Aorta (tissue), 5 donors: ENCODE results near the gene PLEKHN1. TPM values are rescaled to one million over a fixed set of nuclear protein-coding genes. Genes with fewer than 3 reads are reported as not detected.

Source experiments
- ATAC-seq: fragments of 200-7000 bp; cut with Tn5 transposase; one replicate; pipeline ENCODE4 v1.9.1; 2022; ENCODE audit warnings: moderate library complexity; ENCODE audit not compliant: low FRiP score
- DNase-seq, 2 donors: peaks; one replicate each; pipeline ENCODE4 v3.0.0-alpha.2; 2020
- H3K27ac ChIP-seq, 2 donors: one replicate each; pipeline ENCODE4 v1.5.1; 2013; ENCODE audit warnings: low read length in 2 of 2, mild to moderate bottlenecking in 2 of 2, moderate library complexity in 2 of 2, control low read depth in 1 of 2, inconsistent platforms in 1 of 2, low read depth in 1 of 2
- H3K27me3 ChIP-seq, 2 donors: one replicate each; pipeline ENCODE4 v1.6.1; 2013; ENCODE audit warnings: control low read depth in 1 of 2, low read length in 1 of 2, mild to moderate bottlenecking in 1 of 2, moderate library complexity in 1 of 2; ENCODE audit not compliant: insufficient read depth in 2 of 2, control insufficient read depth in 1 of 2
- H3K36me3 ChIP-seq, 2 donors: one replicate each; pipeline ENCODE4 v1.6.1; 2013; ENCODE audit warnings: control low read depth in 1 of 2, low read length in 1 of 2, mild to moderate bottlenecking in 1 of 2; ENCODE audit not compliant: insufficient read depth in 2 of 2, control insufficient read depth in 1 of 2
- H3K4me1 ChIP-seq, 2 donors: one replicate each; pipeline ENCODE4 v1.6.1; 2013; ENCODE audit warnings: low read length in 2 of 2, control low read depth in 1 of 2, mild to moderate bottlenecking in 1 of 2, moderate library complexity in 1 of 2; ENCODE audit not compliant: insufficient read depth in 2 of 2, control insufficient read depth in 1 of 2
- H3K4me3 ChIP-seq, 2 donors: one replicate each; pipeline ENCODE4 v1.5.1; 2013; ENCODE audit warnings: low read length in 2 of 2, control low read depth in 1 of 2, mild to moderate bottlenecking in 1 of 2
- H3K9me3 ChIP-seq: one replicate; pipeline ENCODE4 v1.6.1; 2013; ENCODE audit warnings: mild to moderate bottlenecking, low read length; ENCODE audit not compliant: control insufficient read depth
- WGBS, 2 donors: extraction: QIAGEN DNeasy Blood & Tissue Kit; methylation state at CpG; one replicate each; pipeline ENCODE4 v1.1.7; 2013; 5-methylcytosine and 5-hydroxymethylcytosine counted together
- intact Hi-C, 2 donors: fragments of 100-400 bp; cut with DNase I; formaldehyde crosslinking; loops; one replicate each; pipeline versions ENCODE4 v1.14.2 to v1.15.0; 2022
- polyA plus RNA-seq, 2 donors: library from polyadenylated mRNA; stranded (reverse); fragments of 200-250 nt; gene quantifications; one replicate each; pipeline ENCODE4 v1.2.3, GENCODE V29; 2013
- total RNA-seq, 2 donors: library from RNA; stranded (reverse); fragmentation: NEBNext Ultra II Directional; extraction: Animal tissue kit (Norgen Biotek cat#: 25700); gene quantifications; one replicate each; pipeline ENCODE4 v1.2.1, GENCODE V29; 2021
- donor health status: healthy with polysubstance abuse.
- donor health status: Bipolar disorder and iron deficiency.
- donor health status: DM: no; HTN: no; CAD: no.
- donor health status: DM: no; HTN: no; CAD: no.
- donor health status: DM: yes; HTN: yes; CAD: no.

Gene PLEKHN1
- total and polyA plus RNA-seq, 4 donors = 0.13 to 1.2 (median 0.57) TPM

- peak; percentile 78 to 91 for DNase-seq
- intact Hi-C loops = loop anchor here in 1 of 2 donors (10.0 kb wide), 1 partner anchor 84 kb away; the partner anchor contains the start of gene HES4
- peak; percentile 78 for ATAC-seq
- WGBS, 2 donors = 25 to 29% methylated on average over 33 to 38 of the region's 38 CpGs
- H3K27ac ChIP-seq = no peak overlapping the region
- no peak overlapping the region for H3K4me3 ChIP-seq
- H3K4me1 ChIP-seq = no peaks in the 10 kb centered on the region
- no peaks in the 10 kb centered on the region for H3K9me3 ChIP-seq
- H3K27me3 ChIP-seq = no peaks in the 10 kb centered on the region
- no peaks in the 10 kb centered on the region for H3K36me3 ChIP-seq
Measured at GRCh38 chr1:921011-921837, 45.1 kb upstream of the PLEKHN1 start.

DNA sequence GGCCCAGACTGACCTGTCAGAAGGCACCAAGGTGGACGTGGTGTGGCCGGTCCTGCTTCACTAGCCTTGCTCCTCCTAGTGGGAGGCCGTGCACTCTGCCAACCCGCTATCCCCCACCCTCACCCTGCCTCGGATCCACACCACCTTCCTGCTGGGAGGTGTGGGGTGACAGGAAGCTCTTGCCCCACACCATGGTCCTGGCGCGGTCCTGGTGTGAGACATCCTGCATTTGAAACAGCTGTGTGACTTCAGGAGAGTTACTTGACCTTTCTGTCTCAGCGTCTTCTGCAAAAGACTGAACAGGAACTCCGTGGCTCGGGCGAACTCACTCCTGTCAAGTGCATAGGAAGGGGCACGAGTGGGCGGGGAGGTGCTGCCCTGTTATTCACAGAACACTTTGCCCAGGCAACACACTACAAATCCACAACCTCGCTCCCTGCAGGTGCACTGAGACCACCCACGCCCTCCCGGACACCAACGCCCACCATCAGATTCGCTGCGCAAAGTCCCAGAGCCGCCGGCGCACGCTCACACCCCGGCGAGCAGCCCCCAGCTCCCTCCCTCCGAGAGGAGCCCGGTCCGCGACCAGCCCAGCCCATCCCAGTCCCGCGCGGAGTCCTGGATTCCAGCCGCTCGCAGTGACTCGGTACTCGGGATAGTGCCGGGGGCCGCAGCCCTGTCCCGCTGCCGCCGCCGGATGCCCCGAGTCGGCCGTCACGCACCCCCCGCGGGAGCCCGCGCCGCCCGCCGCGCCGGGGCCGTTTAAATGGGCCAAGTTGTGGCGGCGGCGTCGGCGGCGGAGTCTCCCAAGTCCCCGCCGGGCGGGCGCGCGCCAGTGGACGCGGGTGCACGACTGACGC, 42.9 kb upstream of the PLEKHN1 start, which contains the start of gene SAMD11:
SAMD11 (plus strand) TSS at position 793 of the 860 bp plus-strand sequence. CDS start 509 bp downstream, outside the sequence.
- Histone ChIP-seq H3K9me3 (no peaks in the 10 kb centered on the region), H3K4me3 (peak within 1 kb of the TSS; percentile 23 to 28), H3K36me3 (no peaks in the 10 kb centered on the region), H3K4me1 (no peaks in the 10 kb centered on the region), H3K27ac (no peak within 1 kb of the TSS), H3K27me3 (no peaks in the 10 kb centered on the region)
- intact Hi-C loops = loop anchor here in 1 of 2 donors (10.0 kb wide), 1 partner anchor 81 kb away; the partner anchor contains the start of gene HES4
- WGBS, 2 donors = 5 to 6% methylated on average over 71 to 72 of the region's 72 CpGs
- ATAC-seq (peak; percentile 73), DNase-seq (peak; percentile 90 to 97)

DNA sequence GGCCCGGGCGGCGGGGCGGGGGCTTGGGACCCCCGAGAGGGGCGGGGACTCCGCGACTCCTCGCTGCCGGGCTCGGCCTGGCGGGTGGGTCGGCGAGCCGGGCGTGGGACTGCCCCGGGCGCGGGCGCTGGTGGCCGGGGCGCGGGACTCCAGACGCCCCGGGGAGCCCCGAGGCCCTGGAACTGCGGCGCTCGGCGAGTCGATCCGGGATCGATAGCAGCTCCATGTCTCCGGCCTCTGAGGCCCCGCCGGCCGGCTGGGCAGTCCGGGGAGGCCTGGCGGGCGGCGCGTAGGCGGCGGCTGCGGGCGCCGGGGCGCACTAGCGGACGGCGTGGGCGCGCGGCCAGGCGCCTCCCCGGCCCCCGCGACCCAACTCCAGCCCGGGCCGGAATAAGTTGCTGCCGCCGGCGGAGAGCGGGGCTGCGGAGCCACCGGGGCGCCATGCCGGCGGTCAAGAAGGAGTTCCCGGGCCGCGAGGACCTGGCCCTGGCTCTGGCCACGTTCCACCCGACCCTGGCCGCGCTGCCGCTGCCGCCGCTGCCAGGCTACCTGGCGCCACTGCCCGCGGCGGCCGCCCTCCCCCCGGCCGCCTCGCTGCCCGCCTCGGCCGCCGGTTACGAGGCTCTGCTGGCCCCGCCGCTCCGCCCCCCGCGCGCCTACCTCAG, 42.2 kb upstream of the PLEKHN1 start:
- intact Hi-C loops = loop anchor here in 1 of 2 donors (2.0 to 10.0 kb wide), 2 partner anchors 17 to 81 kb away; partner anchors contain the start of gene HES4
- Histone ChIP-seq H3K4me1 (no peaks in the 10 kb centered on the region), H3K36me3 (no peaks in the 10 kb centered on the region), H3K9me3 (no peaks in the 10 kb centered on the region), H3K27ac (no peak overlapping the region), H3K27me3 (no peaks in the 10 kb centered on the region), H3K4me3 (peak overlapping the region; percentile 23 to 28)
- ATAC-seq (no peak), DNase-seq (no peak)
- WGBS, 2 donors = 0 to 1% methylated on average over 38 to 98 of the region's 98 CpGs

DNA sequence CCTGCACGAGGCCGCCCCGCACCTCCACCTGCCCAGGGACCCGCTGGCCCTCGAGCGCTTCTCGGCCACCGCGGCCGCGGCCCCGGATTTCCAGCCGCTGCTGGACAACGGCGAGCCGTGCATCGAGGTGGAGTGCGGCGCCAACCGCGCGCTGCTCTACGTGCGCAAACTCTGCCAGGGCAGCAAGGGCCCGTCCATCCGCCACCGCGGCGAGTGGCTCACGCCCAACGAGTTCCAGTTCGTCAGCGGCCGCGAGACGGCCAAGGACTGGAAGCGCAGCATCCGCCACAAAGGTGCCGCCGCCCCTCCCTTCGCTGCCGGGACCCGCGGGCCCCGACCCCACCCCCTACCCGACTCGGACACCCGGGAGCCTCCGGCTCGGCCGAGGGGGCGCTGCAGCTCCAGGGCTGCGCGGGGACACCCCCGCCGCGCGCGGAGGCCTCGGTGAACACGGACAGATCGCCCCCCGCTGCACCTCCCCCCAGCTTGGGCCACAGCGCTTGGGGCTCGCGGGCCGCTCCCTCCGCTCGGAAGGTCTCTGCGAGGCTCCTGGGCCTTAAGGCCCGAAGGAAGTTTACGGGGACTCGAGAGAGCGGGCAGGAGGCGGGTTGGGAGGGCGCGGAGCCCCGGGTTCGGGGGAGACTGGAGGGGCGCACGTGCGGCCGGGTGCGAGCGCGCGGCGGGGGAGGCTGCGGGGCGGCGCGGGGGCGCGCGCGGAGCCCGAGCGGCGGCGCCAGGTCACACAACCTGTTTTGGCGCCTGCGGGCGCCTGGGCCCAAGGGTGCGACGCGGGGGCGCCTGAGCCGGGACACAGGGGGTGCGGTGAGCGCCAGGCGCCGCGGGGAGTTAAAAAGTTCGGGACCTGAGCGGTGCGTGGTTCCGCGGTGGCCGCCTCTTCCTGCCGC, 41.4 kb upstream of the PLEKHN1 start:
- no peaks in the 10 kb centered on the region for H3K36me3 ChIP-seq
- no peaks in the 10 kb centered on the region for H3K9me3 ChIP-seq
- DNase-seq (peak in 1 of 2 donors; percentile 89), ATAC-seq (no peak)
- no peak overlapping the region for H3K27ac ChIP-seq
- WGBS, 2 donors = 1% methylated on average over 96 to 119 of the region's 120 CpGs
- H3K27me3 ChIP-seq = no peaks in the 10 kb centered on the region
- peak overlapping the region; percentile 23 for H3K4me3 ChIP-seq
- intact Hi-C loops = loop anchor here in 1 of 2 donors (2.0 to 10.0 kb wide), 2 partner anchors 16 to 80 kb away; partner anchors contain the start of gene HES4
- no peaks in the 10 kb centered on the region for H3K4me1 ChIP-seq

- H3K27ac ChIP-seq = no peak overlapping the region
- intact Hi-C loops = loop anchor here in 1 of 2 donors (2.0 to 10.0 kb wide), 2 partner anchors 15 to 79 kb away; partner anchors contain the start of gene HES4
- H3K9me3 ChIP-seq = no peaks in the 10 kb centered on the region
- DNase-seq (peak; percentile 75 to 89), ATAC-seq (peak; percentile 65)
- no peaks in the 10 kb centered on the region for H3K36me3 ChIP-seq
- no peak overlapping the region for H3K4me3 ChIP-seq
- no peaks in the 10 kb centered on the region for H3K4me1 ChIP-seq
- 27 to 31% methylated on average over 59 to 65 of the region's 65 CpGs for WGBS, 2 donors
- H3K27me3 ChIP-seq = no peaks in the 10 kb centered on the region
Measured at GRCh38 chr1:925561-926421, 40.5 kb upstream of the PLEKHN1 start.

- DNase-seq = no peak
- H3K9me3 ChIP-seq = no peaks in the 10 kb centered on the region
- no peak for ATAC-seq
- 76 to 84% methylated on average over 9 of the region's 9 CpGs for WGBS, 2 donors
- intact Hi-C loops = loop anchor here in 1 of 2 donors (10.0 kb wide), 1 partner anchor 78 kb away; the partner anchor contains the start of gene HES4
- no peak overlapping the region for H3K27ac ChIP-seq
- H3K4me3 ChIP-seq = no peak overlapping the region
- H3K4me1 ChIP-seq = no peaks in the 10 kb centered on the region
- no peaks in the 10 kb centered on the region for H3K27me3 ChIP-seq
- no peaks in the 10 kb centered on the region for H3K36me3 ChIP-seq
Measured at GRCh38 chr1:927234-927633, 39.0 kb upstream of the PLEKHN1 start.

- Histone ChIP-seq H3K4me1 (no peaks in the 10 kb centered on the region), H3K27me3 (no peaks in the 10 kb centered on the region), H3K4me3 (no peak overlapping the region), H3K27ac (no peak overlapping the region), H3K36me3 (no peaks in the 10 kb centered on the region), H3K9me3 (no peaks in the 10 kb centered on the region)
- DNase-seq (no peak), ATAC-seq (no peak)
- WGBS, 2 donors = 61 to 67% methylated on average over 10 of the region's 10 CpGs
- intact Hi-C loops = loop anchor here in 1 of 2 donors (10.0 kb wide), 1 partner anchor 77 kb away; the partner anchor contains the start of gene HES4
Measured at GRCh38 chr1:927748-928147, 38.5 kb upstream of the PLEKHN1 start.
